ENCODE results near the gene LRRN3.
"Not testable (repeated sequence)": the region's sequence is repeated elsewhere in the genome, so short reads cannot be mapped to it uniquely, and the experiment has no call there.

The LRRN3 gene

DNA sequence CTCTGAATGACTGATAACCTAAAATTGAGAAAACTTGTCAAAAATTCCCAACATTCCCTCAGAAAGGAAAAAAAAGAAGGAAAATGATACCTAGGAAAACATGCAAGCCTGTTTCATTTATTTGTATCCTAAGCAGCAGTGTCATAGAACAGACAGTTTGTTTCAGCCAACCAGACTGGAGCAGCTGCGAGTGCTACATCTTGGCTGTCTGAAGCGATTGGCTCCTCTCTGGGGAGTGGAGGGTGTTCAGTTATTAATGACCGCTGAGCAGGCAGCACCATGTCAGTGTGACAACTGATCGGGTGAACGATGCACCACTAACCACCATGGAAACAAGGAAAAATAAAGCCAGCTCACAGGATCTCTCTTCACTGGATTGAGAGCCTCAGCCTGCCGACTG lies at the start of gene LRRN3:
LRRN3 (plus strand) TSS at position 282 of the 400 bp plus-strand sequence. CDS start 31,646 bp downstream, outside the sequence.
- no peak for DNase-seq (ENCODE audit: low spot score)

DNA sequence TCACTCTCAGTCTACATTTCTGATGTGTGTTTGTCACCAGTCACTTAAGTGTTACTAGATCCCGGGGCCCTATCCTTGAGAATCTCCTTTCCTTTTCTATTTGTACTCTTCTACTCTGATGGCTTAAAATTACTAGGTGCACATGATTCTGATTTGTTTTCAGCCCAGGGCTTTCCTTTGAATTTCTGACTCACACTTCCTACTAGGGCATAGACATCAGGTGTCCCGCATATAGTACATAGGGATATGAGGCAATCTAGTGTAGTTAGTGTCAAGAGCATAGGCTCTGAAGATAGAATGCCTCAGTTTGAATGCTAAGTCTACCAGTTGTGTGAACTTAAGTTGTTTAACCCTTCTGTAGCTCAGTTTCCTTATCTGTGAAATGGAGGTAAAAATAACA lies 49.4 kb upstream of the LRRN3 start:
- DNase-seq (ENCODE audit: low spot score): no peak

DNA sequence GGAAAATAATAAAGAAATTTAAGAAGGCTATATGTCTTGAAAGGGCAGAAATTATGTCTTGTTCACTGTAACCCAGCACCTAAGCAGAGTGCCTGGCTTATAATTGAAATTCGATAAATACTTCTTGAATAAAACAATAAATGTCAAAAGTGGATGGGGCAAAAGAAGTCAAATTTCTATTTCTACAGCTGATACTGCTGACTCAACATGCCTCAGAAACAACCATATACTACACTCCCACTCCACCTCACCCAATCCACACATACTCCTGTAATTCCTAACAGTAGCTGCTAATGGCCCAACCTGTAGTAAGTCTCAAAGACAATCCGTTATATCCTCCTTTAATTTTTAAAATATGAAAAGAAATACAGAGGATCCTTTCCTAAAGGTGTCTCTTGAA lies 48.1 kb upstream of the LRRN3 start:
- DNase-seq (ENCODE audit: low spot score): no peak

DNA sequence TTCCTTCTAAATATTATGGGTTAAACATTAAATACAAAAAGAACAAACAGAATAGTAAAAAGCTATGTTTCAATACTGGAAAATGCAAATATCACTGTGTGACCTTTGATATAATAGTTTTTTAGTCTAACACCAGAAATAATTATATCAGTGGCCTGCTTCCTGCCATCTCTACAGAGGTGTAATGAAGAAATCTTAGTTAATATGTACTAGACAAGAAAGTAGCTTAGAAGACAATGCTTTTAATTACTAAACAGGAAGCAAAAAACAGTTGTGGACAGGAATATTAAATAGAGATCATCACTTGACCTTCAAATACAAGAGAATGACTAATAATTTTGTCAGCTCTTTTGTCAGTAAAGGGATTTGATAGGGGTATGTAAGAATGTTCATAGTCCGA lies 47.4 kb upstream of the LRRN3 start:
- no peak for DNase-seq (ENCODE audit: low spot score)

DNA sequence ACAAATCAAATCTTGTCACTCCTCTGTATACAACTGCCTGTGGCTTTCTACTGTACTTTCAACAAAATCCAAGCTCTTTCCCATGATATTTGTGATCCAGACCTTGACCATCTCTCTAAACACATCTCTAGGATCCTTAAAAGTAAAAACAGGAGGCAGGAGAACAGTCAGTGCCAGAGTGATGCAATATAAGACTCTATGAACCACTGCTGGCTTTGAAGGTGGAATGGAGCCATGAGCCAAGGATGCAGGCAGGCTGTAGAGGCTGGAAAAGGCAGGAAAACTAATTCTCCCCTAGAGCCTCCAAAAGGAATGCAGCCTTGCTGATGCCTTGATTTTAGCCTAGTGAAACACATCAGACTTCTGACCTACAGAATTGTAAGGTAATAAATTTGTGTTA lies 45.5 kb upstream of the LRRN3 start:
- DNase-seq (ENCODE audit: low spot score): no peak

DNA sequence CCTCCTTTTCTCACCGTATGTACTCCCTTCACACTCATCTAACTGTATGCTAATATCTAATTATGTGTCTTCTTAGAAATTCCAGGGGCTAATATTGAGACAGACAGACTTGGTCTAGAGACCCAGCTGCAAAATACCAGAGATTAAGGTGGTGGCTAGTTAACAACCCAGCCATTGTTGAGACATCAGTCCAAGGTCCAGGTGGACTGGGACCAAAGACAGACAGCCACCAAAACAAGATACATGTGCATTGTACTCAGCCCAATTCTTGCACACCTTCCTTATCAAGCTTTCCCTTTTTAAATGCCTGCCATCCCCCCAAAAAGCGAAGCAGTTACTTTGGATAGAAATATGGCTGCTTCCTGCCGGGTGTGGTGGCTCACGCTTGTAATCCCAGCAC lies 43.3 kb upstream of the LRRN3 start:
- no peak for DNase-seq (ENCODE audit: low spot score)

DNA sequence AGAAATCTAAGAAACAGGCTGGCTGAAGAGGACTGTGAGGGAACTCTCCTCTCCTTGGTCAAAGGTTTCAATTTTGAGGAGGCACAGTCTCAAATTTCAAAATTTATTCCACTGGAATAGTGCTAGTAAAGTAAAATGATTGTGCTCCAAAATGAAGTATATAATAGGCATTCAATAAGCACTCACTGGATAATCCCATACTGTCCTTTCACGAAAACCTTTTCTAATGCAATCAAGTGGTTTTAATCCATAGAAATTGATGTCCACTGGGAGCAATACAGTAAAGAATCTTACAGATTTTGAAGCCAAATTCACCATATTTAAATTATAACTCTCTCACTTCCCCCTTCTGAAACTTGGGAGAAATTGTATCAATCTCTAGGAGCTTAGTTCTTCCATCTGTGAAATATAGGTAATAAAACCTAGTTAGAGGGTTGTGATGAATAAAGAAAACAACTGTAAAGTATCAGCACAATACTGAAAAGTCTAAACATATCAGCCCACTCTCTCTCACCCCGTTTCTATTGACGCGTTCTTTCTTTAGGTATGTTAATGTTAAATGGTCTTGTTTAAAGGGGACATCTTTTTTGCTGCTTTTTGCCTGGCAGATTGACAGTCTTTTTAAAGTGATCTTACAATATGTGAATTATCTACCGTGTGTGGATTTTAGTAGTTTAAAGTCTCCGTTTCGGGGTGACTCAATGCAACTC lies 40.8 kb upstream of the LRRN3 start:
- no peak for DNase-seq (ENCODE audit: low spot score)

DNA sequence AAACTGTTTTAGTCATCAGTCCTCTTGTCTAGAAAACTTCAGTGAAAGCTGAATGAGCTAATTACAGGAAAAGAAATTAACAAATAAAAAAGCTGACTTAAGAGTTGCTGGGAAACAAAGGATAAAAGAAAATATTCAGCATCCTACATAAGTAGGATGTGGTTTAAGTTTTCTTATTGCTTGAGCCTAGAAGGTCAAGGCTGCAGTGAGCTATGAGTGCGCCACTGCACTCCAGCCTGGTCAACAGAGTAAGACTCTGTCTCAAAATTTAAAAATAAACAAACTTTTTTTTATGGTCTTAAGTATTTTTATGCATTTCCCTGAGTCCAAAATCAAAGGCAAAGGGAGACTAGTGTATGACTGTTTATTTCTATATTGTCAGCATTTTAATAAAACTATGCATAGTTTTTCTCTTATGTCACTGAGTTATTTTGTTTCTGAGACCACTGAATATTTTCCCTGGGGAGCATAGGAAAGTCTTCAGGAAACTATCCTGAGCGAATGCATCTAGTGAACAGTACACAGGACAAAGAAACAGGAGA lies 40.0 kb upstream of the LRRN3 start:
- DNase-seq (ENCODE audit: low spot score): no peak

DNA sequence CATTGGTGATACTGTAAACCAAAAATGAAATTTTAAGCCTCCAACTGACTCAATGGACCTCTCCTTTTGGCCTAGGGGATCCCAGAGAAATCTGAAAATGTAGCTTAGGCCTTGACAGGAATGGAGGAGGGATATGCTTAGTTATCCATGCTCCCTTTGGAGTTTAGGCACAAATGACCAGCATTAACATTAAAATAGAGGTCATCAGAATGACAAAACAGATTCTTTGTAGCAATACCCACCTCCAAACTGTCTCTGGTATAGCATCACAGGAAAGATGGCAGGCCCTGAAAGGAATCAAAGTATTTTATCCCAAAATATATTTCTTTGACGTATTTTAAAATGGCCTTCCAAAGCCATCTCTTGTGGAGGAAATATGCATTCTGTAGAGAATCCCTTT lies 39.1 kb upstream of the LRRN3 start:
- DNase-seq (ENCODE audit: low spot score): no peak

DNA sequence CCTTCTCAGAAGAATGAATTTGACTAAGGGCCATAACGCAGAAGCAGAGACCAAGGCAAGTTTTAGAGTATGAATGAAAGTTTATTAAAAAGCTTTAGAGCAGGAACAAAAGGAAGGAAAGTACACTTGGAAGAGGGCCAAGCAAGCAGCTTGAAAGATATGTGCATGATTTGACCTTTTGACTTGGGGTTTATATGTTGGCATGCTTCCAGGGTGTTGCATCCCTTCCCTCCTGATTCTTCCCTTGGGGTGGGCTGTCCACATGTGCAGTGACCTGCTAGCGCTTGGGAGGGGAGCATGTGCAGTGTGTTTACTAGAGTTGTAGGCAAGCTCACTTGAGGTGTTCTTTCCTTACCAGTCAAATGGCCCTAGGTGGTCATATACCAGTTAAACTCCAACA lies 37.9 kb upstream of the LRRN3 start:
- no peak for DNase-seq (ENCODE audit: low spot score)

DNA sequence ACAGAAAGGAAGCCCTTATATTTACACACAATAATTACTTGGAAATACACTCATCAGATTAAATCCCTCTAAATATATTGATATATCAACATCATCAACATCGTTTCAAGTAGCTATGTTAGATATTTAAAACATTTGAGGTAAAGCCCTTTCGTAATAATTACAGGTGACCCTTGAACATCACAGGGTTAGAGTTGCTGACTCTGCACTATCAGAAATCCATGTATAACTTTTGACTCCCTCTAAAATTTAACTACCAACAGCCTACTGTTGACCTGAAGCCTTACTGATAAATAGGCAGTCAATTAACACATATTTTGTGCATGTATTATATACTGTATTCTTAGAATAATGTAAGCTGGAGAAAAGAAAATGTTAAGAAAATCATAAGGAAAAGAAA lies 34.6 kb upstream of the LRRN3 start:
- no peak for DNase-seq (ENCODE audit: low spot score)

DNA sequence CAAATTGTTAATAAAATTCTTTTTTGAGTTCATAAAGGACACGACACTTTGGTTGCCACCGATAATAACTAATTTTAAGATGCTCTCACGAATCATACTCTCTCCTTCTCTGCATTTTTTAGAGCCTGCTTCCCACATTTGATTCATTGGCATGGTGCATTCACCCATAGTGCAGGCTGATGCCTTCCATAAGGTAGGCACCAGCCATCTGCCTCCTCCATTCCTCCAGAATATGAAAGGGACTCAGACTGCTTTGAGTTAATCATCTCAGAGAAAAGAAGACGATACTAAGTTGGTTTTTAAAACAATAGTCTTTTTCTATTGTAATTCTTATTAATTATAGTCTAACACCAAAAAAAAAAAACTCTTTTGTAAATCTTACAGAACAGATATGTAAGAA lies 33.9 kb upstream of the LRRN3 start:
- no peak for DNase-seq (ENCODE audit: low spot score)

DNA sequence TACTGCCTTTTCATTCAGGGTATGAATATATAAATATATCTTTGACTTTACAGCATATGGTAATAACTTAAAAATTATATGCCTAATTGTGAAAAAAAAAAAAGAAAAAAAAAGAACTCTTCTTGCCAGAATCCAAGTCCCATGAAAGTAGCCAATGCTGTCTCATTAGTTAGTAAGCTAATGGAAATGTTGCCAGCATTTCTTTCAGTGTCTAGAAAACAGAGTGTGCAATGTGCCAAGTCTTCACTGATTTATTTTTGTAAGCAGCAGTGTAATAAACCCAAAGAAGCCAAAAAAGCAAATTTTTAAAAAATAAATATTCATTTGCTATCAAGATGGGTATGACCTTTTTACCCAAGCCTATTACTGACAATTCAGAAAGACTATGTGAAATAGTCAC lies 31.1 kb upstream of the LRRN3 start:
- no peak for DNase-seq (ENCODE audit: low spot score)

DNA sequence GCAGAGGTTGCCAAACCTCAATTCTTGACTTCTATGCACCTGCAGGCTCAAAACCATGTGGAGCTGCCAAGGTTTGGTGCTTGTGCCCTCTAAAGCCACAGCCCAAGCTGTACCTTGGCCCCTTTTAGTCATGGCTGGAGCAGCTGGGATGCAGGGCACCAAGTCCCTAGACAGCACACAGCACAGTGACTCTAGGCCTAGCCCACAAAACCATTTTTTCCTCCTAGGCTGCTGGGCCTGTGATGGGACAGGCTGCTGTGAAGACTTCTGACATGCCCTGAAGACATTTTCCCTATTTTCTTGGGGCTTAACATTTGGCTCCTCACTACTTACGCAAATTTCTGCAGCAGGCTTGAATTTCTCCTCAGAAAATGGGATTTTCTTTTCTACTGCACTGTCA lies 27.8 kb upstream of the LRRN3 start:
- DNase-seq (ENCODE audit: low spot score): no peak

DNA sequence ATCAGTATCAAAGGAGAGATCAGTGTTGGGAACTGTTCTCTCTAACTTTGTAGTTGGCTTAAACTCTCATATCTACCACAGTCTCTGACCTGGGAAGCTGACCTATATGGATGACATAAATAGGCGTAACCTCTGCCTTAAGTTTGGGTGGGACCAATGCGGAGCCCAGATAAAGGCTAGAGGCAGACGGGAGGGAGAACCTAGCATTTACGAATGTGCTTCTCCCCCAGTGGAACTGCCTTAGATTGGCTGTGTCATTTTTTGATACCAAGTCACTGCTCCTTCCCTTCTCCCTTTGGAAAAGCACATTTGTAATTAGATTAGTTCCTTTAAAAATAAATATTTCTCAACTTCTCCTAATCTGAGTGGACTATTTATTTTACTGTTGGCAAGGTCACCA lies 23.7 kb upstream of the LRRN3 start:
- no peak for DNase-seq (ENCODE audit: low spot score)

DNA sequence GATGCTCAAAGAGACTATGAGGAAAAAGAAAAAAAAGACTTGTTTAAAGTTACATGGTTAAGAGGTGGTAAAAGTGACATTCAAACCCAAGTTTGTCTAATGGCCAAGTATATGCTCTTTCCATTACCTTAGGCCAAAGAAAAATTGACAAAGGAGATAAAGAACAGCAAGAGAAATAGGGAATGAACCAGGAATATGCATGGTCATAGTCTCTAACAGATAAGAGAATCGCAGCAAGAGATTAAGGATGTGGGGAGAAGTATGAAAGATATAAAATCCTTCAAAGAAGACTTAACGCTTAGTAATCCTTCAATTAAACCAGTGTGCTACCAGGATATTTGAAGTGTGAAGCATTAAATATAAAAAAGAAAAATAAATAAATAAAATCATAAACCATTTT lies 23.2 kb upstream of the LRRN3 start:
- no peak for DNase-seq (ENCODE audit: low spot score)

DNA sequence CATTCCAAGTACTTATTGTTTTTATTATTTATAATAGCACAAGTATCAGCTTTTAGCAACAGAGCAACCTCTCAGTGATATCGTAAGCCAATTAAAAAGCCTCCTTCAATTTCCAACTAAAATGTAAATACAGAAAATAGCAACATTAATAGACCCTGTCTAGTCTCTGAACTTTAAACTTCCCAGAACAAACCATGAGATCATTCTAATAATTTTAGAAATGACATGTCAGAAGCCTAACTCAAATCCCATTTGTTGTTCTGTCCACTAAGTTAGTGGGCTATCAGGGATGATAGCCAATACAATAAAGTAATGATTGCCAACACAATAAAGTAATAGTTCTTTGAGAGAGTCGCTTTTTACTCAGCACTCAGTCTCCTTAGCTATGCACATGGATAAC lies 22.3 kb upstream of the LRRN3 start:
- no peak for DNase-seq (ENCODE audit: low spot score)

DNA sequence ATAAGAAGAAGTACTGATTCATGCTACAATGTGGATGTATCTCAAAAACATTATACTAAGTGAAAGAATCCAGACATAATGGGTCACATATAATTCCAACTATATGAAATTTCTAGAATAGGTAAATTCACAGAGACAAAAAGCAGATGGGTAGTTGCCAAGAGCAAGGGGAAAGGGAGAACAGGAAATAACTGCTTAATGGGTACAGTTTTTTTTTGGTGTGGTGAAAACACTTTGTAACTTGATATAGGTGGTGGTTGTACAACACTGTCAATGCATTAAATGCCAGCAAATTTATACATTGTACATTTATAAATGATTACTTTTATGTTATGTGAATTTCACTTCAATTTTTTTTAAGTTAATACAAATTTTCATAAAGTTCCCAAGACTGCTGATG lies 19.4 kb upstream of the LRRN3 start:
- DNase-seq (ENCODE audit: low spot score): no peak

DNA sequence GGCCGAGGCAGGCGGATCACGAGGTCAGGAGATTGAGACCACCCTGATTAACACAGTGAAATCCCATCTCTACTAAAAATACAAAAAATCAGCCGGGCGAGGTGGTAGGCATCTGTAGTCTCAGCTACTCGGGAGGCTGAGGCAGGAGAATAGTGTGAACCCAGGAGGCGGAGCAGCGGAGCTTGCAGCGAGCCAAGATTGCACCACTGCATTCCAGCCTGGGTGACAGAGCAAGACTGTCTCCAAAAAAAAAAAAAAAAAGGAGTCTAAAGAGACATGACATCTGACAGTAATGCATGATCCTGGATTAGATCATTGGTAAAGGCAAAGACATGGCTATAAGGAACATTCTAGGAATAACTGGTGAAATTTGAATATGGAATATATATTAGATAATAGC lies 18.3 kb upstream of the LRRN3 start:
- not testable (repeated sequence) for DNase-seq (ENCODE audit: low spot score)

DNA sequence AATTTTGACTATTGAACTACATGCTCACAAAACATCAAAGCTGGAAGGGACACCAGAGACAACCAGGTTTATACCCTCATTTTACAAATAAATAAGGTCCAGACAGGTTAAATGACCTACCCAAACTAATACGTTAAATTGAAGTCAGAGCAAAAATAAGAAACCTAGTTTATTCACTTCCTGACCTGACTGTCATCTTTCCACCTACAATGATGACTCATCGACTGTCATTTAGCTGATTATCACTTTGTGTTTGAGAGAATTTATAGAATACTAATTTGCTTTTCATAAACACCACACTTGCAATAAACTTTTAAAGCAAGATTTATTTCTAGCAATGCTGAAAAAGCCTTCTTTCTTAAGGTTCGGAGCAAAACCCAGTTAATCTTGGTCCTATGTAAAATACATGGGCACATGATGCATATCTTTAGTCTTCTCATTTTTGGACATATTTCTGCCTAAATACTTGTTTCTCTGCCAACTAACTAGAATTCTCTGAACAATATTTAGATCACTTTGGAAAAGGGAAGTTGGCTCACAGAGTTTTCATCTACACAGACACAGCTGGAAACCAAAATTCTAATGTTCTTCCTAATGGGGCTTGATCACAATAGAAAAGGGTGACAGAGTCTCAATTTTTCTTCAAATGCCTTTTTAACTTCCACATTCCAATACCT lies 16.7 kb upstream of the LRRN3 start:
- no peak for DNase-seq (ENCODE audit: low spot score)

DNA sequence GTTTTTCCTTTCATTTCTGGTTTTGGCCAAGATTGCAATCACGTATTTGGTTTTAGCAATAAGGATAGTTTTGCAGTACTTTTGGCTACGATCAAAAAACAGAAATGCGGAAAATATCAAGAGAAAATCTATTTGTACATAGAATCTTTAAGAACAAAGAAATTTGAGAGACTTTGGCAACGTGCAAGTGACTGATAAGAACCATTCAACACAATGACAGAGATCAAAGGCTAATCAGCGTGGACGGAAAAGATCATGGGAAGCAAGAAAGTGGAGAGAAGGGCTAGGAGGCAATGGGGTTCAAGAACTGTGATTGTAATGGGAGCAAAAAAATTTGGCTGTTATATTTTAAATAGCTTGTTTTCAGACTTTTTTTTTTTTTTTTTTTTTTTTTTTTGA lies 16.2 kb upstream of the LRRN3 start:
- DNase-seq (ENCODE audit: low spot score): no peak

DNA sequence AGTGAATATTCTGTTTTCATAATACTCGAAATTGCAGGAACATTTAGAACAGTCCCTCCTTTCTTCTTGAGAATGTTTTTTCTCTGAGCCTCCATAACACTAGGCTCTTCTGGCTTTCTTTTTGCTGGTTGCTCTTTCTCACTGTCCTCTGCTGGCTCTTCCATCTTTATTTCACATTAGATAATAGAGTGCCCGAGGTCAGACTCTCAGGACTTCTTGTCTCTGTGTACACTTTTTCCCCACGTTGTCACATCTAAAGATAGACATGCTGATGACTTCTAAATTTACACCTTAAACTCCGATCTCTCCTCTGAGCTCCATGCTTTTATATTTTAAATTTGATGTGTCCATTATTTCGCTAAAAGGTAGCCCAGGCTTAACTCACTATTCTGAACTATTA lies 15.4 kb upstream of the LRRN3 start:
- DNase-seq (ENCODE audit: low spot score): no peak

DNA sequence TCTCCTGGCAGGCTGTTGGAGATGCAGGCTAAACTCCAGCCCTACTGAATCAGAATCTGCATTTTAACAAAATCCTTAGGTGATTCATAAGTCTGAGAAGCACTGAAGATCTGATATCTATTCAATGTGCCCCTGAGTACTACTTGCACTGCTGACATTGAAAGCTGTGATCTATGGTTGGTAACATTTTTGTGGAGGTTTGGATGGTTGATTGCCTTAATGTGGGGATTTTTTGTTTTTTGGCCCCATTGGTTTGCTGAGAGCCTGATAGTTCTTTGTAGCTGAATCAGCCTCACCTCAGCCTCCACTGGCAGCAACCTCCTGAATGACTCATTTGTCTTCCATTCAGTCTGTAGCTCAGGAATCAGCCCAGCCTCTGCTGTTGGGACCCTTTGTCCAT lies 14.7 kb upstream of the LRRN3 start:
- DNase-seq (ENCODE audit: low spot score): no peak

DNA sequence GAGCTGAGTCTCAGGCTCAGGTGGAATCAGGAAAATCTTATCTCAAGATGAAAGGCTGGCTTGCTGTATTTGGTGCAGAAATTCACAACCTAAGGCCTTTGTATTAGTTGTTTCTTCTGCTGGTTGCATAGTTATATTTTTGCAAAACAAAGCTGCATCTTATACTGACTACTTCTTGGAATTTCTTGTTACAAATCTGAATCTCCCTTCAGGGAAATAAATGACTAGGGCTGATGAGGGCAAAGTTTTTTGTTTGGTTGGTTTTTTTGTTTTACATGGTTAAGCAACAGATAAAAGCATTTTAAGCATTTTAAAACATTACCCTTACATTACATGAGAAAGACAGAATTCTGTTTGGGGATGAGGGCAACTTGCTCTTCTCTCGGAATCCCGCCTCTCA lies 13.9 kb upstream of the LRRN3 start:
- DNase-seq (ENCODE audit: low spot score): no peak
